Common myeloid progenitor, CD34-positive (primary cell): Measurements from ENCODE around the gene TAF4B.
A peak's percentile ranks its signal among the peaks of the same experiment; 100 is the strongest.
"Not testable (repeated sequence)": the region's sequence is repeated elsewhere in the genome, so short reads cannot be mapped to it uniquely, and the experiment has no call there.

Source experiments
- CTCF ChIA-PET: fragments of 350-600 bp; sonication (Branson Sonifier 250); formaldehyde crosslinking; loops from one replicate; lab custom pipeline; 2021; ENCODE audit warnings: antibody characterized with exemption; lab: Charles Lee
- POLR2A ChIA-PET: fragments of 350-600 bp; sonication (Branson Sonifier 250); formaldehyde crosslinking; loops from one replicate; lab custom pipeline; 2021; ENCODE audit warnings: antibody characterized with exemption; lab: Charles Lee
- DNase-seq, 3 donors: peaks; one replicate each; pipeline versions ENCODE4 v3.0.0 to v3.0.0-alpha.2; 2013
- H3K27ac ChIP-seq, 2 experiments: 1 replicate in 1 of 2; 2 replicates in 1 of 2; pipeline ENCODE4 v1.7.0; 2013; ENCODE audit warnings: inconsistent platforms in 2 of 2, low read length in 2 of 2, mild to moderate bottlenecking in 2 of 2, low read depth in 1 of 2, moderate library complexity in 1 of 2; ENCODE audit not compliant: severe bottlenecking in 2 of 2, insufficient read depth in 1 of 2, poor library complexity in 1 of 2
- H3K27me3 ChIP-seq, 5 experiments: replicated peaks in 2 of 5; 1 replicate in 3 of 5; 2 replicates in 2 of 5; pipeline versions ENCODE4 v1.6.1 to v1.7.0; 2013; ENCODE audit warnings: low read length in 4 of 5, mild to moderate bottlenecking in 2 of 5, moderate library complexity in 2 of 5, inconsistent platforms in 1 of 5; ENCODE audit not compliant: insufficient read depth in 5 of 5, control insufficient read depth in 4 of 5
- H3K36me3 ChIP-seq, 4 experiments: 1 replicate in 2 of 4; 2 replicates in 2 of 4; pipeline versions ENCODE4 v1.6.1 to v1.7.0; 2013; ENCODE audit warnings: low read length in 3 of 4, control low read depth in 1 of 4, mild to moderate bottlenecking in 1 of 4; ENCODE audit not compliant: control insufficient read depth in 4 of 4, insufficient read depth in 4 of 4
- H3K4me1 ChIP-seq, 4 experiments: 1 replicate in 3 of 4; 2 replicates in 1 of 4; pipeline versions ENCODE4 v1.6.1 to v1.7.1; 2013; ENCODE audit warnings: low read length in 3 of 4, mild to moderate bottlenecking in 3 of 4, control low read depth in 1 of 4, inconsistent platforms in 1 of 4, moderate library complexity in 1 of 4; ENCODE audit not compliant: control insufficient read depth in 4 of 4, insufficient read depth in 4 of 4; ENCODE audit errors: control extremely low read depth in 1 of 4
- H3K4me3 ChIP-seq, 7 experiments: 1 replicate in 4 of 7; 2 replicates in 3 of 7; pipeline versions ENCODE4 v1.5.1 to v1.7.0; 2013; ENCODE audit warnings: mild to moderate bottlenecking in 7 of 7, low read length in 6 of 7, moderate library complexity in 6 of 7, inconsistent platforms in 2 of 7, low read depth in 2 of 7, control low read depth in 1 of 7; ENCODE audit not compliant: insufficient read depth in 4 of 7, control insufficient read depth in 1 of 7; ENCODE audit errors: extremely low read depth in 1 of 7
- H3K9me3 ChIP-seq, 5 experiments: 1 replicate in 4 of 5; 2 replicates in 1 of 5; pipeline versions ENCODE4 v1.6.1 to v1.7.1; 2013; ENCODE audit warnings: low read length in 4 of 5, mild to moderate bottlenecking in 2 of 5, inconsistent platforms in 1 of 5, low read depth in 1 of 5, moderate library complexity in 1 of 5; ENCODE audit not compliant: control insufficient read depth in 4 of 5, insufficient read depth in 2 of 5; ENCODE audit errors: control extremely low read depth in 1 of 5
- WGBS: methylation state at CpG from one replicate; pipeline ENCODE4 v1.1.5; 2013; ENCODE audit not compliant: insufficient coverage; 5-methylcytosine and 5-hydroxymethylcytosine counted together

The TAF4B gene

GRCh38 chr18:26298107-26298506 lies 71.9 kb downstream of the TAF4B start:
- Histone ChIP-seq H3K27me3 (no peaks in the 10 kb centered on the region), H3K36me3 (peaks cover 0 to 15% (median 5%) of the 10 kb centered on the region in 4 experiments), H3K27ac (no peak overlapping the region), H3K4me3 (no peak overlapping the region), H3K4me1 (no peaks in the 10 kb centered on the region), H3K9me3 (peaks cover 0 to 2% (median 0%) of the 10 kb centered on the region in 5 experiments)
- 100% methylated on average over 5 of the region's 8 CpGs for whole genome bisulfite sequencing
- DNase-seq: no peak
- CTCF ChIA-PET: no interaction called here
- POLR2A ChIA-PET: no interaction called here

- Histone ChIP-seq H3K27ac (no peak overlapping the region), H3K4me3 (no peak overlapping the region), H3K9me3 (peaks cover 0 to 2% (median 0%) of the 10 kb centered on the region in 5 experiments), H3K27me3 (no peaks in the 10 kb centered on the region), H3K36me3 (peaks cover 0 to 4% (median 2%) of the 10 kb centered on the region in 4 experiments), H3K4me1 (no peaks in the 10 kb centered on the region)
- POLR2A ChIA-PET: no interaction called here
- DNase-seq: peak in 1 of 3 donors; percentile 6
- CTCF ChIA-PET: no interaction called here
- 77% methylated on average over 2 of the region's 3 CpGs for WGBS
Observed at GRCh38 chr18:26301681-26302080, 75.4 kb downstream of the TAF4B start.

- H3K4me3 ChIP-seq, H3K9me3 ChIP-seq, DNase-seq, H3K36me3 ChIP-seq, H3K27me3 ChIP-seq, H3K27ac ChIP-seq, H3K4me1 ChIP-seq, CTCF ChIA-PET, POLR2A ChIA-PET: not testable (repeated sequence)
- WGBS: 100% methylated on average over 1 of the region's 2 CpGs
Observed at GRCh38 chr18:26303222-26303621, 77.0 kb downstream of the TAF4B start.

GRCh38 chr18:26304511-26304910 lies 78.3 kb downstream of the TAF4B start:
- no peaks in the 10 kb centered on the region for H3K4me1 ChIP-seq
- H3K27me3 ChIP-seq: no peaks in the 10 kb centered on the region
- POLR2A ChIA-PET: no interaction called here
- DNase-seq: no peak
- no peak overlapping the region for H3K27ac ChIP-seq
- no peak overlapping the region for H3K4me3 ChIP-seq
- H3K36me3 ChIP-seq: no peaks in the 10 kb centered on the region
- WGBS: no CpG with 5 or more reads among the region's 1 CpG
- CTCF ChIA-PET: no interaction called here
- no peaks in the 10 kb centered on the region for H3K9me3 ChIP-seq

- no peaks in the 10 kb centered on the region for H3K9me3 ChIP-seq
- CTCF ChIA-PET: interaction anchor here (0.7 to 1.8 kb wide), 6 partner anchors 10 to 77 kb away, joined by 3 to 8 read pairs (median 4); no protein-coding TSS in a partner anchor
- DNase-seq: peak; percentile 42 to 74 (median 70)
- H3K36me3 ChIP-seq: no peaks in the 10 kb centered on the region
- no CpG with 5 or more reads among the region's 3 CpGs for WGBS
- no peak overlapping the region for H3K27ac ChIP-seq
- H3K4me1 ChIP-seq: no peaks in the 10 kb centered on the region
- no peak overlapping the region for H3K4me3 ChIP-seq
- POLR2A ChIA-PET: no interaction called here
- no peaks in the 10 kb centered on the region for H3K27me3 ChIP-seq
Observed at GRCh38 chr18:26307161-26307773, 81.0 kb downstream of the TAF4B start.

- Histone ChIP-seq H3K9me3 (no peaks in the 10 kb centered on the region), H3K27ac (no peak overlapping the region), H3K27me3 (no peaks in the 10 kb centered on the region), H3K36me3 (no peaks in the 10 kb centered on the region), H3K4me3 (no peak overlapping the region), H3K4me1 (no peaks in the 10 kb centered on the region)
- WGBS: no CpG with 5 or more reads among the region's 1 CpG
- no peak for DNase-seq
- ChIA-PET CTCF (interaction anchor here (0.7 kb wide), 1 partner anchor 269 kb away, joined by 3 read pairs; no protein-coding TSS in a partner anchor), POLR2A (no interaction called here)
Observed at GRCh38 chr18:26309281-26309680, 83.0 kb downstream of the TAF4B start.

- no peak for DNase-seq
- Histone ChIP-seq H3K27ac (no peak overlapping the region), H3K27me3 (no peaks in the 10 kb centered on the region), H3K4me3 (no peak overlapping the region), H3K36me3 (peaks cover 0 to 7% (median 3%) of the 10 kb centered on the region in 4 experiments), H3K9me3 (no peaks in the 10 kb centered on the region), H3K4me1 (no peaks in the 10 kb centered on the region)
- CTCF ChIA-PET: no interaction called here
- no CpG with 5 or more reads among the region's 1 CpG for WGBS
- POLR2A ChIA-PET: no interaction called here
Observed at GRCh38 chr18:26312199-26312598, 86.0 kb downstream of the TAF4B start.
